HPDE6-E6E7 (cell line): ENCODE data around the gene ARPP19.
"Not testable (repeated sequence)": the region's sequence is repeated elsewhere in the genome, so short reads cannot be mapped to it uniquely, and the experiment has no call there.

Source experiments
- DNase-seq: peaks from one replicate; pipeline ENCODE4 v3.0.0; 2011; ENCODE audit warnings: missing footprints; ENCODE audit errors: extremely low spot score

Gene ARPP19

GRCh38 chr15:52514482-52514881, 54.3 kb downstream of the ARPP19 start:
- DNase-seq: no peak

- DNase-seq: not testable (repeated sequence)
These were observed 56.0 kb downstream of the ARPP19 start for GRCh38 chr15:52512869-52513268.

- DNase-seq: no peak
These were observed 57.7 kb downstream of the ARPP19 start for GRCh38 chr15:52511084-52511483.

- DNase-seq: no peak
These were observed 59.2 kb downstream of the ARPP19 start for GRCh38 chr15:52509500-52510245.

GRCh38 chr15:52506549-52506948, 62.3 kb downstream of the ARPP19 start:
- no peak for DNase-seq

GRCh38 chr15:52505151-52505550, 63.7 kb downstream of the ARPP19 start:
- DNase-seq: no peak

GRCh38 chr15:52503788-52504496, 64.9 kb downstream of the ARPP19 start:
- DNase-seq: no peak

- DNase-seq: no peak
These were observed 66.2 kb downstream of the ARPP19 start for GRCh38 chr15:52502608-52503007.

GRCh38 chr15:52499506-52499905, 69.3 kb downstream of the ARPP19 start:
- no peak for DNase-seq

GRCh38 chr15:52498706-52499105, 70.1 kb downstream of the ARPP19 start:
- DNase-seq: no peak
